Liver (tissue), 3 donors: ENCODE data around the gene NTHL1.

ENCODE experiments used
- EGR1 ChIP-seq, 2 donors: IDR thresholded peaks; 2 replicates each; pipeline ENCODE4 v1.6.1; 2016 to 2018; ENCODE audit warnings: antibody characterized with exemption in 2 of 2, low read depth in 2 of 2
- FOXA1 ChIP-seq: IDR thresholded peaks from 2 replicates; pipeline ENCODE4 v1.6.1; 2016; ENCODE audit warnings: antibody characterized with exemption
- MAX ChIP-seq: IDR thresholded peaks from 2 replicates; pipeline ENCODE4 v1.6.1; 2016; ENCODE audit warnings: antibody characterized with exemption
- NR2F2 ChIP-seq: IDR thresholded peaks from 2 replicates; pipeline ENCODE4 v1.6.1; 2016; ENCODE audit warnings: antibody characterized with exemption
- SP1 ChIP-seq: IDR thresholded peaks from 2 replicates; pipeline ENCODE4 v1.6.1; 2018; ENCODE audit warnings: antibody characterized with exemption, mild to moderate bottlenecking
- TAF1 ChIP-seq: conservative IDR thresholded peaks from 2 replicates; pipeline ENCODE4 v1.6.1; 2016; ENCODE audit warnings: antibody characterized with exemption, mild to moderate bottlenecking
- YY1 ChIP-seq: IDR thresholded peaks from 2 replicates; pipeline ENCODE4 v1.6.1; 2016; ENCODE audit warnings: antibody characterized with exemption, mild to moderate bottlenecking
- TF ChIP-seq, protein P1 (sequence below): fragments of 150-350 bp; IDR thresholded peaks from 2 replicates; pipeline ENCODE4 v1.5.1; 2017; ENCODE audit warnings: improper control_type of control experiment, low read depth, low read length; ENCODE audit not compliant: missing input control
- TF ChIP-seq, protein P2 (sequence below): IDR thresholded peaks from 2 replicates; pipeline ENCODE4 v1.6.1; 2016; ENCODE audit warnings: antibody characterized with exemption, mild to moderate bottlenecking
- donor health status: healthy.
- donor health status: healthy.

GRCh38 chr16:2022723-2023091, 24.9 kb downstream of the NTHL1 start:
- TF ChIP-seq, protein P1, sequence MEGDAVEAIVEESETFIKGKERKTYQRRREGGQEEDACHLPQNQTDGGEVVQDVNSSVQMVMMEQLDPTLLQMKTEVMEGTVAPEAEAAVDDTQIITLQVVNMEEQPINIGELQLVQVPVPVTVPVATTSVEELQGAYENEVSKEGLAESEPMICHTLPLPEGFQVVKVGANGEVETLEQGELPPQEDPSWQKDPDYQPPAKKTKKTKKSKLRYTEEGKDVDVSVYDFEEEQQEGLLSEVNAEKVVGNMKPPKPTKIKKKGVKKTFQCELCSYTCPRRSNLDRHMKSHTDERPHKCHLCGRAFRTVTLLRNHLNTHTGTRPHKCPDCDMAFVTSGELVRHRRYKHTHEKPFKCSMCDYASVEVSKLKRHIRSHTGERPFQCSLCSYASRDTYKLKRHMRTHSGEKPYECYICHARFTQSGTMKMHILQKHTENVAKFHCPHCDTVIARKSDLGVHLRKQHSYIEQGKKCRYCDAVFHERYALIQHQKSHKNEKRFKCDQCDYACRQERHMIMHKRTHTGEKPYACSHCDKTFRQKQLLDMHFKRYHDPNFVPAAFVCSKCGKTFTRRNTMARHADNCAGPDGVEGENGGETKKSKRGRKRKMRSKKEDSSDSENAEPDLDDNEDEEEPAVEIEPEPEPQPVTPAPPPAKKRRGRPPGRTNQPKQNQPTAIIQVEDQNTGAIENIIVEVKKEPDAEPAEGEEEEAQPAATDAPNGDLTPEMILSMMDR, result no peak
- TF ChIP-seq YY1 (no peak), EGR1 (IDR thresholded peaks at IDR 0.05; ENCODE audit: low read depth in 2 of 2) (no peak), FOXA1 (no peak), NR2F2 (no peak), TAF1 (no peak), MAX (no peak), SP1 (no peak)
- TF ChIP-seq, protein P2, sequence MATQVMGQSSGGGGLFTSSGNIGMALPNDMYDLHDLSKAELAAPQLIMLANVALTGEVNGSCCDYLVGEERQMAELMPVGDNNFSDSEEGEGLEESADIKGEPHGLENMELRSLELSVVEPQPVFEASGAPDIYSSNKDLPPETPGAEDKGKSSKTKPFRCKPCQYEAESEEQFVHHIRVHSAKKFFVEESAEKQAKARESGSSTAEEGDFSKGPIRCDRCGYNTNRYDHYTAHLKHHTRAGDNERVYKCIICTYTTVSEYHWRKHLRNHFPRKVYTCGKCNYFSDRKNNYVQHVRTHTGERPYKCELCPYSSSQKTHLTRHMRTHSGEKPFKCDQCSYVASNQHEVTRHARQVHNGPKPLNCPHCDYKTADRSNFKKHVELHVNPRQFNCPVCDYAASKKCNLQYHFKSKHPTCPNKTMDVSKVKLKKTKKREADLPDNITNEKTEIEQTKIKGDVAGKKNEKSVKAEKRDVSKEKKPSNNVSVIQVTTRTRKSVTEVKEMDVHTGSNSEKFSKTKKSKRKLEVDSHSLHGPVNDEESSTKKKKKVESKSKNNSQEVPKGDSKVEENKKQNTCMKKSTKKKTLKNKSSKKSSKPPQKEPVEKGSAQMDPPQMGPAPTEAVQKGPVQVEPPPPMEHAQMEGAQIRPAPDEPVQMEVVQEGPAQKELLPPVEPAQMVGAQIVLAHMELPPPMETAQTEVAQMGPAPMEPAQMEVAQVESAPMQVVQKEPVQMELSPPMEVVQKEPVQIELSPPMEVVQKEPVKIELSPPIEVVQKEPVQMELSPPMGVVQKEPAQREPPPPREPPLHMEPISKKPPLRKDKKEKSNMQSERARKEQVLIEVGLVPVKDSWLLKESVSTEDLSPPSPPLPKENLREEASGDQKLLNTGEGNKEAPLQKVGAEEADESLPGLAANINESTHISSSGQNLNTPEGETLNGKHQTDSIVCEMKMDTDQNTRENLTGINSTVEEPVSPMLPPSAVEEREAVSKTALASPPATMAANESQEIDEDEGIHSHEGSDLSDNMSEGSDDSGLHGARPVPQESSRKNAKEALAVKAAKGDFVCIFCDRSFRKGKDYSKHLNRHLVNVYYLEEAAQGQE, result no peak
